Measurements from ENCODE around the gene SPDYE5.
A peak's percentile ranks its signal among the peaks of the same experiment; 100 is the strongest.
"Not testable (repeated sequence)": the region's sequence is repeated elsewhere in the genome, so short reads cannot be mapped to it uniquely, and the experiment has no call there.

The SPDYE5 gene

GRCh38 chr7:75492020-75492419 is at the start of gene SPDYE5:
SPDYE5 (plus strand) TSS chr7:75492320; CDS start chr7:75494048, 1,728 bp downstream.
- not testable (repeated sequence) for H3K36me3 ChIP-seq (ENCODE audit: insufficient read depth, low read length)

DNA sequence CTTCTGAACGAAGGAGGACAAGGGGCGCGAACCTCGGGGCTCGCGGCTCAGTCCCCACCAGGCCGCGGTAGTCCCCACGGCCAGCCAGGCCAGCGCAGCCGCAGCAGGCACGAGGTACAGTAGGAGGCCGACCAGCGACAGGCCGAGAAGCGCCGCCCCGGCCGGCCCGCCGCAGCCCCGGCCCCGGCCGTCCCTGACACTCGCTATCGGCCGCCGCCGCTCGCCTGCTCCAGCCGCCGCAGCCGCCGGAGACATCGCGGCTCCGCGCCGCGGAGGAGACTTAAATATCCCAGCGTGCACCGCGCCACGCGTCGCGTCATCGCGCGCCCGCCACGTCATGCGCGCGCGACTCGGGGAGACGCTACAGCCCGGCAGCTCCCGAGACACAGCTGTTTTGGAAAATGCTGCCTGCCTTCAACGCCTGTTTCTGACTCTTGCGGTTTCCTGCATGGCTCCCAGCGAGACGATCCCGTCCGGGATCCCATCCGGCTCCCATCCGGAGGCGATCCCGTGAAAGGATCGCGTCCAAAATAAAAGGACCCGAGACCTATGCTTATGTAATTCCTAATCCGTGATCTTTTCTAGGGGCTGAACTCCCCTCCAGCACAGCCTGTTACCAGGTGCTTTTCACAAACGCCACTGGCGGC is 49.5 kb upstream of the SPDYE5 start:
- H3K27ac ChIP-seq (ENCODE audit: low read depth, low read length), result peak overlapping the region; percentile 52
- H3K9ac ChIP-seq (ENCODE audit: low read length); H3K4me1 ChIP-seq (ENCODE audit: insufficient read depth, low read length); H3K27me3 ChIP-seq (ENCODE audit: control insufficient read depth in 1 of 2, insufficient read depth in 2 of 2, low read length in 2 of 2); H3K9me3 ChIP-seq (ENCODE audit: low read length): not testable (repeated sequence)
- peaks cover 24% of the 10 kb centered on the region for H3K36me3 ChIP-seq (ENCODE audit: insufficient read depth, low read length)
- H3K4me3 ChIP-seq (ENCODE audit: low read depth in 1 of 2, low read length in 2 of 2), result peak overlapping the region in 1 of 2 donors; percentile 33

More at GRCh38 chr7:75492020-75492419, at the start of gene SPDYE5:
- not testable (repeated sequence) for H3K27me3 ChIP-seq (ENCODE audit: control insufficient read depth in 1 of 2, insufficient read depth in 2 of 2, low read length in 2 of 2); H3K9ac ChIP-seq (ENCODE audit: low read length); H3K27ac ChIP-seq (ENCODE audit: low read depth, low read length); H3K4me3 ChIP-seq (ENCODE audit: low read depth in 1 of 2, low read length in 2 of 2); H3K9me3 ChIP-seq (ENCODE audit: low read length); H3K4me1 ChIP-seq (ENCODE audit: insufficient read depth, low read length)

DNA sequence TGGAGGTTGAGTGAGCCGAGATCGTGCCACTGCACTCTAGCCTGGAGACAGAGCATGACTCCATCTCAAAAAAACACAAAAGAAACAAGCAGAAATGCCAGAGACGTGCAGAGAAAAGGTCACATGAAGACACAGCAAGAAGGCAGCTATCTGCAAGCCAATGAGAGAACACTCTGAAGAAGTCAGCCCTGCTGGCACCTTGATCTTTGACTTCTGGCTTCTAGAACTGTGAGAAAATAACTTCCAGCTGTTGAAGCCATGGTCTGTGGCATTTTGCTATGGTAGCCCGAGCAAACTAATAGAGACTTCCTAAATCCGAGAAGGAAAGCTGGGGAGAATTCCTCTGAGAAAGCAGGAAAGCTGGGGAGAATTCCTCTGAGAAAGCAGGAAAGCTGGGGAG is 42.2 kb upstream of the SPDYE5 start:
- H3K4me1 ChIP-seq (ENCODE audit: insufficient read depth, low read length); H3K27ac ChIP-seq (ENCODE audit: low read depth, low read length); H3K9me3 ChIP-seq (ENCODE audit: low read length); H3K36me3 ChIP-seq (ENCODE audit: insufficient read depth, low read length); H3K9ac ChIP-seq (ENCODE audit: low read length); H3K27me3 ChIP-seq (ENCODE audit: control insufficient read depth in 1 of 2, insufficient read depth in 2 of 2, low read length in 2 of 2); H3K4me3 ChIP-seq (ENCODE audit: low read depth in 1 of 2, low read length in 2 of 2): not testable (repeated sequence)

DNA sequence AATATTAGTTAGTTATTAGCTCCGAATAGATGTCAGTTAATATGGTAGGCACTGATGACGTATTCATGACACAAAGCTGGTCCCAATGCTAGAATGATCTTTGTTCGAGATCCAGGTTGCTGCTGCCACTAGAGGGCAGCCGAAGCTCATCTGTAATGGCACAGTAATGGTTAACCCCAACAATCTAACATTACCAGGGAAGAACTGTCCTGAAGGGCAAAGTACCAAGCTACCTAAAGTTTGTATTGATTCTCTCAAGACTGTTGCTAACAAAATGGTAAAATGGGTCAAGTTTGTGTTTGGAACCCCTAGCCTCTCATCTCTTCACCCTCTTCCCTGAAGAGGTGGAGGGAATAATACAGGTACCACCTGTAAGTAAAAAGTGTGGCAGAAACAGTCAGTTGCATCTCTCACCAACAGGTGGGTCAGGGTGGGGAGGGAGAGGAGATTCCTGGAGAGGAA is 39.6 kb upstream of the SPDYE5 start:
- not testable (repeated sequence) for H3K27ac ChIP-seq (ENCODE audit: low read depth, low read length)

DNA sequence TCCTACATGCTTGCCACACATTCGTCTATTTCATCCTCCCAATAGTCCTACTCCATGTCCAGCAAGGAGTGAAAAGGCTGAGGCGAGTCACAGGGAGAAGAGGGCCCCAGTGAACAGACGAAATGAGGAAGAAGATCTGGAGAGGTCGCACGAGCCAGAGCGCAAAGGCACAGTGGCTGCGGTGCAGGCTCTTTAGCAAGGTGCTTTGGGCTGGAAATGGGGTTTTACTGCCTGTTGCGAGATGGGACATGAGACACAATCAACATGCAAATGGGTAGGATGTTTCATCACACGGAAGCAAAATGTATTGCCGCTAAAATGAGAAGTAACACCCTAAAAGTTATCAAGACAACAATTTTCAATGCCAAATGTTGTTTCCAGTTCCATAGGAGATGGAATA is 35.7 kb upstream of the SPDYE5 start:
- H3K4me3 ChIP-seq (ENCODE audit: low read depth in 1 of 2, low read length in 2 of 2); H3K9ac ChIP-seq (ENCODE audit: low read length); H3K27me3 ChIP-seq (ENCODE audit: control insufficient read depth in 1 of 2, insufficient read depth in 2 of 2, low read length in 2 of 2); H3K36me3 ChIP-seq (ENCODE audit: insufficient read depth, low read length); H3K9me3 ChIP-seq (ENCODE audit: low read length); H3K4me1 ChIP-seq (ENCODE audit: insufficient read depth, low read length); H3K27ac ChIP-seq (ENCODE audit: low read depth, low read length): not testable (repeated sequence)

More for the DNA sequence above, 39.6 kb upstream of the SPDYE5 start:
- not testable (repeated sequence) for H3K4me3 ChIP-seq (ENCODE audit: low read depth in 1 of 2, low read length in 2 of 2); H3K27me3 ChIP-seq (ENCODE audit: control insufficient read depth in 1 of 2, insufficient read depth in 2 of 2, low read length in 2 of 2); H3K4me1 ChIP-seq (ENCODE audit: insufficient read depth, low read length); H3K9me3 ChIP-seq (ENCODE audit: low read length); H3K9ac ChIP-seq (ENCODE audit: low read length); H3K36me3 ChIP-seq (ENCODE audit: insufficient read depth, low read length)

DNA sequence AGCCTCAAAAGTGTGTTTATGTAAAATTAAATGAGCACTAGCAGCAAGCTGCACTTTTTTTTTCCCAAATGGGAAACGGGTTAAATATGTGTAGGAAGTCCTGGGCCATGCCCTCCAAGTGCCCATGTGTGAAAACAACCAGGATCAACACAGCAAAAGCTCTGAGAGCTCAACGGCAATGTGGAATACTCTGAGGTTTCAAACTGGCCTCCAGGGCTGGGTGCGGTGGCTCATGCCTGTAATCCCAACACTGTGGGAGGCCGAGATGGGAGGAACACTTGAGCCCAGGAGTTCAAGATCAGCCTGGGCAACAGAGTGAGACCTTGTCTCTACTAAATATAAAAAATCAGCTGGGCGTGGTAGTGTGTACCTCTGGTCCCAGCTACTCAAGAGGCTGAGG is 34.1 kb upstream of the SPDYE5 start:
- H3K4me3 ChIP-seq (ENCODE audit: low read depth in 1 of 2, low read length in 2 of 2); H3K9me3 ChIP-seq (ENCODE audit: low read length); H3K4me1 ChIP-seq (ENCODE audit: insufficient read depth, low read length); H3K27me3 ChIP-seq (ENCODE audit: control insufficient read depth in 1 of 2, insufficient read depth in 2 of 2, low read length in 2 of 2); H3K36me3 ChIP-seq (ENCODE audit: insufficient read depth, low read length); H3K9ac ChIP-seq (ENCODE audit: low read length); H3K27ac ChIP-seq (ENCODE audit: low read depth, low read length): not testable (repeated sequence)

- not testable (repeated sequence) for H3K4me3 ChIP-seq (ENCODE audit: low read depth in 1 of 2, low read length in 2 of 2); H3K9me3 ChIP-seq (ENCODE audit: low read length); H3K27me3 ChIP-seq (ENCODE audit: control insufficient read depth in 1 of 2, insufficient read depth in 2 of 2, low read length in 2 of 2); H3K27ac ChIP-seq (ENCODE audit: low read depth, low read length); H3K4me1 ChIP-seq (ENCODE audit: insufficient read depth, low read length); H3K9ac ChIP-seq (ENCODE audit: low read length); H3K36me3 ChIP-seq (ENCODE audit: insufficient read depth, low read length)
These were observed 31.6 kb upstream of the SPDYE5 start for GRCh38 chr7:75460541-75460940.

- not testable (repeated sequence) for H3K27ac ChIP-seq (ENCODE audit: low read depth, low read length); H3K9ac ChIP-seq (ENCODE audit: low read length); H3K36me3 ChIP-seq (ENCODE audit: insufficient read depth, low read length); H3K27me3 ChIP-seq (ENCODE audit: control insufficient read depth in 1 of 2, insufficient read depth in 2 of 2, low read length in 2 of 2); H3K9me3 ChIP-seq (ENCODE audit: low read length); H3K4me3 ChIP-seq (ENCODE audit: low read depth in 1 of 2, low read length in 2 of 2); H3K4me1 ChIP-seq (ENCODE audit: insufficient read depth, low read length)
These were observed 22.0 kb upstream of the SPDYE5 start for GRCh38 chr7:75470166-75470565.

DNA sequence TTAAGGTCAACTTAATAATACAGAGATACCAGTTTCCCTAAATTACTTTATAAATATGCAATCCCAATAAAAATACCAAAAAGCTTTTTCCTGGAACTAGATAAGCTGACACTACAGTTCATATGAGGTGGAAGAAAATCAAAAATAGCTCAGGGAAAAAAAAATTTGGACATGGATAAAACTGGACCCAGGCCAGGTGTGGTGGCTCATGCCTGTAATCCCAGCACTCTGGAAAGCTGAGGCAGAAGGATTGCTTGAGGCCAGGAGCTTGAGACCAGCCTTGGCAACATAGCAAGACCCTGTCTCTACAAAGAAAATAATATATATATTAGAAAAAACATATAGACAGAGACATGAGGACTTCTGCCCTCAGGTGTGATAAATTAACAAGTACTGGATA is 14.7 kb upstream of the SPDYE5 start:
- not testable (repeated sequence) for H3K4me3 ChIP-seq (ENCODE audit: low read depth in 1 of 2, low read length in 2 of 2); H3K36me3 ChIP-seq (ENCODE audit: insufficient read depth, low read length); H3K9me3 ChIP-seq (ENCODE audit: low read length); H3K9ac ChIP-seq (ENCODE audit: low read length); H3K4me1 ChIP-seq (ENCODE audit: insufficient read depth, low read length); H3K27ac ChIP-seq (ENCODE audit: low read depth, low read length); H3K27me3 ChIP-seq (ENCODE audit: control insufficient read depth in 1 of 2, insufficient read depth in 2 of 2, low read length in 2 of 2)

DNA sequence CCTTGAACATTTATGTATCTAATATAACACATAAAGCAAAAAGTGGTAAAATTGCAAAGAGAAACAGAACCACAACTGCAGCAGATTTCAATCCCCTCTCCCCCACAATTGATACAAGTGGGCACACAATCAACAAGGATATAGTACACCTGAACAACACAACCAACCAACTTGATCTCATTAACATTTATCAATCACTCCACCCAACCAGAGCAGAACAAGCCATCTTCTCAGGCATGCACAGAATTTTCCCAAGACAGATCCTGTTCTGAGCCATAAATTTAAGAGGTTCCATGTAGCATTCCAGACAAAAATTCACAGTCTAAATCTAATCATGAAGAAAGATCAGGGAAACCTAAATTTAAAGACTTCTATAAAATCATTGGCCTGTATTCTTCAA is 11.8 kb upstream of the SPDYE5 start:
- not testable (repeated sequence) for H3K9ac ChIP-seq (ENCODE audit: low read length); H3K36me3 ChIP-seq (ENCODE audit: insufficient read depth, low read length); H3K27me3 ChIP-seq (ENCODE audit: control insufficient read depth in 1 of 2, insufficient read depth in 2 of 2, low read length in 2 of 2); H3K4me1 ChIP-seq (ENCODE audit: insufficient read depth, low read length); H3K4me3 ChIP-seq (ENCODE audit: low read depth in 1 of 2, low read length in 2 of 2); H3K27ac ChIP-seq (ENCODE audit: low read depth, low read length); H3K9me3 ChIP-seq (ENCODE audit: low read length)

DNA sequence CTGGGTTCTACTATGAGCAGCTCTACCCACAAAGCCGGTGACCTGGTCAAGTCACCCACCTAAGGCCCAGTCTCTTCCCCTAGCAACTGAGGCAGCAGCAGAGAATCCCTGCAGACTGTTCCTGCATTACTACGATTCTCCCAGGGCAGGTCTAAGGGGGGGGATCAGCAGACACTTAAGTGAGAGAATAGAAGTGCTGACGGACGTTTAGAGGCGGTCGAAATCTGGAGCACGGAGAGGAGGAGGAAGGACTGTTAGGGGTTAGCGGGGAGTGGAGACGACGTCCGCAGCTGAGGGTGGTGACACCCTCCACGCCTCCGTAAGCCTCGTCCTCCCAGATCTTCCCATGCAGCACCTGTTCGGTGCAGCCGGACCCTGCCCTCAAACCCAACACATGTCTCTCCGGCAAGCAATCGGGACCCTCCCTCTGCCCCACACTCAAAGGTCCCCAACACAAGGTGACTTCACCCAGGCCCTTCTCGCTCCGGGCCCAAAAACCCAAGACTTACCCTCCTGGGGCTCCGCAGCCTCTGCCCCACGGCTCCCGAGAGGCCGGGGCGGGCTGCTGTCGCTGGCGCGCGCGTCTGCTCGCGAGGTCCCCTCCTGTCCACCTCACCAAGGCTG is 6.7 kb upstream of the SPDYE5 start:
- not testable (repeated sequence) for H3K9me3 ChIP-seq (ENCODE audit: low read length); H3K27me3 ChIP-seq (ENCODE audit: control insufficient read depth in 1 of 2, insufficient read depth in 2 of 2, low read length in 2 of 2); H3K9ac ChIP-seq (ENCODE audit: low read length); H3K4me1 ChIP-seq (ENCODE audit: insufficient read depth, low read length); H3K36me3 ChIP-seq (ENCODE audit: insufficient read depth, low read length)
- Histone ChIP-seq H3K27ac (ENCODE audit: low read depth, low read length) (peak overlapping the region; percentile 14), H3K4me3 (ENCODE audit: low read depth in 1 of 2, low read length in 2 of 2) (peak overlapping the region; percentile 56 to 96)

GRCh38 chr7:75485979-75486643 is 6.0 kb upstream of the SPDYE5 start, which contains the start of gene POM121C:
POM121C (minus strand) TSS chr7:75486299; CDS start chr7:75441496, 44,803 bp downstream.
- H3K4me1 ChIP-seq (ENCODE audit: insufficient read depth, low read length); H3K36me3 ChIP-seq (ENCODE audit: insufficient read depth, low read length); H3K27me3 ChIP-seq (ENCODE audit: control insufficient read depth in 1 of 2, insufficient read depth in 2 of 2, low read length in 2 of 2); H3K9me3 ChIP-seq (ENCODE audit: low read length); H3K9ac ChIP-seq (ENCODE audit: low read length): not testable (repeated sequence)
- Histone ChIP-seq H3K27ac (ENCODE audit: low read depth, low read length) (peak within 1 kb of the TSS; percentile 14), H3K4me3 (ENCODE audit: low read depth in 1 of 2, low read length in 2 of 2) (peak within 1 kb of the TSS; percentile 56 to 96)

Data from muscle layer of colon (tissue), 2 donors.